HepG2 (cell line): ENCODE results near the gene WNK1. TPM values are rescaled to one million over a fixed set of nuclear protein-coding genes. Genes with fewer than 3 reads are reported as not detected.

Experiments used
- ADNP ChIP-seq: sonication (generic); formaldehyde crosslinking; IDR thresholded peaks from 2 replicates; pipeline ENCODE4 v1.4.0; 2020; ENCODE audit warnings: missing genetic modification reagents
- CEBPG ChIP-seq: IDR thresholded peaks from 2 replicates; pipeline ENCODE4 v1.6.1; 2016
- EED ChIP-seq: sonication (generic); formaldehyde crosslinking; IDR thresholded peaks from 2 replicates; pipeline ENCODE4 v1.5.0; 2020; ENCODE audit warnings: mild to moderate bottlenecking, missing genetic modification reagents
- GABPB1 ChIP-seq: IDR thresholded peaks from 2 replicates; pipeline ENCODE4 v1.6.1; 2016; ENCODE audit warnings: mild to moderate bottlenecking, missing genetic modification reagents, moderate library complexity, missing compliant biosample characterization
- HOXA7 ChIP-seq: sonication (generic); formaldehyde crosslinking; IDR thresholded peaks from 2 replicates; pipeline ENCODE4 v1.8.1; 2022; ENCODE audit warnings: mild to moderate bottlenecking, missing genetic modification reagents, moderate library complexity
- HOXD1 ChIP-seq: sonication (generic); formaldehyde crosslinking; IDR thresholded peaks from 2 replicates; pipeline ENCODE4 v1.5.0; 2020; ENCODE audit warnings: missing genetic modification reagents
- LCORL ChIP-seq, 2 experiments: fragments of 450-650 bp in 1 of 2; sonication (generic) in 1 of 2; formaldehyde crosslinking in 1 of 2; IDR thresholded peaks; 2 replicates each; pipeline versions ENCODE4 v1.5.0 to v1.6.1; 2017 to 2020; ENCODE audit warnings: antibody characterized with exemption in 1 of 2, missing genetic modification reagents in 1 of 2
- NCOR1 ChIP-seq: fragments of 200-600 bp; sonication (generic); IDR thresholded peaks from 2 replicates; pipeline ENCODE4 v1.7.0; 2017; ENCODE audit warnings: antibody characterized with exemption, low read length, borderline replicate concordance
- NR3C1 ChIP-seq: sonication (generic); formaldehyde crosslinking; IDR thresholded peaks from 2 replicates; pipeline ENCODE4 v1.4.0; 2020; ENCODE audit warnings: missing genetic modification reagents
- PAX8 ChIP-seq: sonication (generic); formaldehyde crosslinking; IDR thresholded peaks from 2 replicates; pipeline ENCODE4 v1.8.0; 2022; ENCODE audit warnings: mild to moderate bottlenecking, missing genetic modification reagents, borderline replicate concordance
- PPARG ChIP-seq: conservative IDR thresholded peaks from 2 replicates; pipeline ENCODE4 v1.6.1; 2016; ENCODE audit warnings: missing biosample characterization, missing genetic modification reagents
- TGIF2 ChIP-seq: IDR thresholded peaks from 2 replicates; pipeline ENCODE4 v1.6.1; 2016; ENCODE audit warnings: control low read depth, missing compliant biosample characterization
- ZFYVE20 ChIP-seq: sonication (generic); formaldehyde crosslinking; IDR thresholded peaks from 2 replicates; pipeline ENCODE4 v1.8.0; 2023; ENCODE audit warnings: low read depth, mild to moderate bottlenecking, moderate library complexity, missing genetic modification reagents, borderline replicate concordance
- ZNF546 ChIP-seq: sonication (generic); formaldehyde crosslinking; conservative IDR thresholded peaks from 2 replicates; pipeline ENCODE4 v1.8.1; 2023; ENCODE audit warnings: mild to moderate bottlenecking, missing genetic modification reagents
- ZNF558 ChIP-seq: sonication (generic); formaldehyde crosslinking; IDR thresholded peaks from 2 replicates; pipeline ENCODE4 v1.9.0; 2022; ENCODE audit warnings: mild to moderate bottlenecking, missing genetic modification reagents, borderline replicate concordance
- ZNF83 ChIP-seq: sonication (generic); formaldehyde crosslinking; IDR thresholded peaks from 2 replicates; pipeline ENCODE4 v1.4.0; 2020; ENCODE audit warnings: missing genetic modification reagents, mild to moderate bottlenecking, borderline replicate concordance
- polyA plus RNA-seq, 8 experiments: library from polyadenylated mRNA; depleted of rRNA in 3 of 8; stranded (reverse) in 7 of 8; unstranded in 1 of 8; fragments of >200 nt; fragmentation: Illumina TruSeq in 4 of 8; extraction: Trizol in 4 of 8; gene quantifications; 2 replicates each; pipeline versions ENCODE4 v1.2.1 to v1.2.3, GENCODE V29; 2011 to 2016; ENCODE audit warnings: low read depth in 4 of 8, missing spikeins in 1 of 8, mixed read lengths in 1 of 8; ENCODE audit not compliant: insufficient read depth in 1 of 8
- total RNA-seq, 5 experiments: library from RNA; depleted of rRNA; stranded (reverse); fragments of >200 nt; fragmentation: Illumina TruSeq; extraction: Trizol; gene quantifications; 2 replicates each; pipeline ENCODE4 v1.2.3, GENCODE V29; 2016; ENCODE audit warnings: low read depth in 1 of 5
- TF ChIP-seq, protein P1 (sequence below): sonication (generic); formaldehyde crosslinking; IDR thresholded peaks from 2 replicates; pipeline ENCODE4 v1.4.0; 2020; ENCODE audit warnings: mild to moderate bottlenecking, missing genetic modification reagents, borderline replicate concordance
- TF ChIP-seq, protein P2 (sequence below): sonication (generic); formaldehyde crosslinking; IDR thresholded peaks from 2 replicates; pipeline ENCODE4 v1.4.0; 2020; ENCODE audit warnings: missing genetic modification reagents, borderline replicate concordance
- TF ChIP-seq, protein P3 (sequence below): sonication (generic); formaldehyde crosslinking; IDR thresholded peaks from 2 replicates; pipeline ENCODE4 v1.4.0; 2020; ENCODE audit warnings: mild to moderate bottlenecking, low read depth, missing genetic modification reagents
- TF ChIP-seq, protein P4 (sequence below): sonication (generic); formaldehyde crosslinking; IDR thresholded peaks from 2 replicates; pipeline ENCODE4 v1.8.1; 2023; ENCODE audit warnings: mild to moderate bottlenecking, missing genetic modification reagents, borderline replicate concordance

WNK1 gene
- total and polyA plus RNA-seq, 2 of the 13 experiments (the other 11 are each of a cell fraction or from before 2014, with no cell fraction given), result 31.1 to 54.8 TPM

DNA sequence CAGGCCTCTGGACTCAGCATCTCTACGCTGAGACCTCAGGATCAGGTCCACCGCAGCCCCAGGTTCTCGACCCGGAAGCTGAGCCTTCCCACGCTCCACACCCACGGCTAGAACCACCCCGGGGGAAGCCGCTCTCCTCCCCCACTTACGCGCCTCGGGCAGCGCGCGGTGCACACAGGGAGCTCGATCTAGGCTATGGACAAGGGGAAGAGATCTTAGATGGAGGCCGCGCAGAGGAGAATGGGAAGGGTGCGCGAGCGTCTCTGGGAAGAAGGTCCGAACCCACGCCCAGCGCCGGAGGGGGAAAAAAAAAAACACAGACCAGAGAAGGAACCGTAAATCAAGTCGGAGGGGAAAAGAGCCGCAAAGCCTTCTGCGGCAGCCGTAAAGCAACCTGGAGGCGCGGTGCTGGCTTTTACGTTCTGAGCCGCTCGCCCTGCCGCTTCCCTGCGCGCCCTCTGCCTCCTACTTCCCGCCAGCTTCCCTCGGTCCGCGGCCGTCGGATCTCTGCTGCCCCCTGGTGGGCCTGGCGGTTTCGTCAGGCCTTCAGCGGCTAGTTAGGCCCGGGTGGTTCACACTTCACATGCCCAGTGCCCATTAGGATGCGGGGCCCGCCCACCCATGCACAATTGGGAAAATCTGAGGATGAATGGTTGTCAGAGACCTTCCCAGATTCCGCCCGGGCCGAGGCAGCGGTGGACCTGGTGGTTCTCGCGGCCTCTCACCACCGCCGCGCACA, 197.2 kb downstream of the WNK1 start, which contains the start of gene RAD52 (continued):
- TF ChIP-seq, protein P1, sequence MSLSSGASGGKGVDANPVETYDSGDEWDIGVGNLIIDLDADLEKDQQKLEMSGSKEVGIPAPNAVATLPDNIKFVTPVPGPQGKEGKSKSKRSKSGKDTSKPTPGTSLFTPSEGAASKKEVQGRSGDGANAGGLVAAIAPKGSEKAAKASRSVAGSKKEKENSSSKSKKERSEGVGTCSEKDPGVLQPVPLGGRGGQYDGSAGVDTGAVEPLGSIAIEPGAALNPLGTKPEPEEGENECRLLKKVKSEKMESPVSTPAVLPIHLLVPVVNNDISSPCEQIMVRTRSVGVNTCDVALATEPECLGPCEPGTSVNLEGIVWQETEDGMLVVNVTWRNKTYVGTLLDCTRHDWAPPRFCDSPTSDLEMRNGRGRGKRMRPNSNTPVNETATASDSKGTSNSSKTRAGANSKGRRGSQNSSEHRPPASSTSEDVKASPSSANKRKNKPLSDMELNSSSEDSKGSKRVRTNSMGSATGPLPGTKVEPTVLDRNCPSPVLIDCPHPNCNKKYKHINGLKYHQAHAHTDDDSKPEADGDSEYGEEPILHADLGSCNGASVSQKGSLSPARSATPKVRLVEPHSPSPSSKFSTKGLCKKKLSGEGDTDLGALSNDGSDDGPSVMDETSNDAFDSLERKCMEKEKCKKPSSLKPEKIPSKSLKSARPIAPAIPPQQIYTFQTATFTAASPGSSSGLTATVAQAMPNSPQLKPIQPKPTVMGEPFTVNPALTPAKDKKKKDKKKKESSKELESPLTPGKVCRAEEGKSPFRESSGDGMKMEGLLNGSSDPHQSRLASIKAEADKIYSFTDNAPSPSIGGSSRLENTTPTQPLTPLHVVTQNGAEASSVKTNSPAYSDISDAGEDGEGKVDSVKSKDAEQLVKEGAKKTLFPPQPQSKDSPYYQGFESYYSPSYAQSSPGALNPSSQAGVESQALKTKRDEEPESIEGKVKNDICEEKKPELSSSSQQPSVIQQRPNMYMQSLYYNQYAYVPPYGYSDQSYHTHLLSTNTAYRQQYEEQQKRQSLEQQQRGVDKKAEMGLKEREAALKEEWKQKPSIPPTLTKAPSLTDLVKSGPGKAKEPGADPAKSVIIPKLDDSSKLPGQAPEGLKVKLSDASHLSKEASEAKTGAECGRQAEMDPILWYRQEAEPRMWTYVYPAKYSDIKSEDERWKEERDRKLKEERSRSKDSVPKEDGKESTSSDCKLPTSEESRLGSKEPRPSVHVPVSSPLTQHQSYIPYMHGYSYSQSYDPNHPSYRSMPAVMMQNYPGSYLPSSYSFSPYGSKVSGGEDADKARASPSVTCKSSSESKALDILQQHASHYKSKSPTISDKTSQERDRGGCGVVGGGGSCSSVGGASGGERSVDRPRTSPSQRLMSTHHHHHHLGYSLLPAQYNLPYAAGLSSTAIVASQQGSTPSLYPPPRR (CRISPR knock-in tag), result peak; percentile 54; the same call in 1 of the 2 replicates
- peak; percentile 87 for TF ChIP-seq GABPB1
- no peak for TF ChIP-seq LCORL (IDR thresholded peaks at IDR 0.05)
- TF ChIP-seq LCORL (CRISPR knock-in tag; IDR thresholded peaks at IDR 0.05), result peak; percentile 77; the same call in 1 of the 2 replicates
- 0 out of 2 replicates have a peak, but pooled peaks have one; percentile 33 for TF ChIP-seq PPARG (CRISPR knock-in tag)
- TF ChIP-seq EED, result no peak
- no peak; the same call in 1 of the 2 replicates for TF ChIP-seq ZNF558
- TF ChIP-seq NR3C1 (CRISPR knock-in tag), result no peak
- peak; percentile 36; the same call in 1 of the 2 replicates for TF ChIP-seq CEBPG (CRISPR knock-in tag)
- TF ChIP-seq ZNF83 (CRISPR knock-in tag), result 0 out of 2 replicates have a peak, but pooled peaks have one; percentile 34
- TF ChIP-seq, protein P2, sequence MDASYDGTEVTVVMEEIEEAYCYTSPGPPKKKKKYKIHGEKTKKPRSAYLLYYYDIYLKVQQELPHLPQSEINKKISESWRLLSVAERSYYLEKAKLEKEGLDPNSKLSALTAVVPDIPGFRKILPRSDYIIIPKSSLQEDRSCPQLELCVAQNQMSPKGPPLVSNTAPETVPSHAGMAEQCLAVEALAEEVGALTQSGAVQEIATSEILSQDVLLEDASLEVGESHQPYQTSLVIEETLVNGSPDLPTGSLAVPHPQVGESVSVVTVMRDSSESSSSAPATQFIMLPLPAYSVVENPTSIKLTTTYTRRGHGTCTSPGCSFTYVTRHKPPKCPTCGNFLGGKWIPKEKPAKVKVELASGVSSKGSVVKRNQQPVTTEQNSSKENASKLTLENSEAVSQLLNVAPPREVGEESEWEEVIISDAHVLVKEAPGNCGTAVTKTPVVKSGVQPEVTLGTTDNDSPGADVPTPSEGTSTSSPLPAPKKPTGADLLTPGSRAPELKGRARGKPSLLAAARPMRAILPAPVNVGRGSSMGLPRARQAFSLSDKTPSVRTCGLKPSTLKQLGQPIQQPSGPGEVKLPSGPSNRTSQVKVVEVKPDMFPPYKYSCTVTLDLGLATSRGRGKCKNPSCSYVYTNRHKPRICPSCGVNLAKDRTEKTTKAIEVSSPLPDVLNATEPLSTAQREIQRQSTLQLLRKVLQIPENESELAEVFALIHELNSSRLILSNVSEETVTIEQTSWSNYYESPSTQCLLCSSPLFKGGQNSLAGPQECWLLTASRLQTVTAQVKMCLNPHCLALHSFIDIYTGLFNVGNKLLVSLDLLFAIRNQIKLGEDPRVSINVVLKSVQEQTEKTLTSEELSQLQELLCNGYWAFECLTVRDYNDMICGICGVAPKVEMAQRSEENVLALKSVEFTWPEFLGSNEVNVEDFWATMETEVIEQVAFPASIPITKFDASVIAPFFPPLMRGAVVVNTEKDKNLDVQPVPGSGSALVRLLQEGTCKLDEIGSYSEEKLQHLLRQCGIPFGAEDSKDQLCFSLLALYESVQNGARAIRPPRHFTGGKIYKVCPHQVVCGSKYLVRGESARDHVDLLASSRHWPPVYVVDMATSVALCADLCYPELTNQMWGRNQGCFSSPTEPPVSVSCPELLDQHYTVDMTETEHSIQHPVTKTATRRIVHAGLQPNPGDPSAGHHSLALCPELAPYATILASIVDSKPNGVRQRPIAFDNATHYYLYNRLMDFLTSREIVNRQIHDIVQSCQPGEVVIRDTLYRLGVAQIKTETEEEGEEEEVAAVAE (CRISPR knock-in tag), result no peak; the same call in 1 of the 2 replicates
- TF ChIP-seq HOXA7 (CRISPR knock-in tag), result no peak
- no peak for TF ChIP-seq ZFYVE20 (CRISPR knock-in tag)
- no peak for TF ChIP-seq NCOR1
- TF ChIP-seq, protein P3, sequence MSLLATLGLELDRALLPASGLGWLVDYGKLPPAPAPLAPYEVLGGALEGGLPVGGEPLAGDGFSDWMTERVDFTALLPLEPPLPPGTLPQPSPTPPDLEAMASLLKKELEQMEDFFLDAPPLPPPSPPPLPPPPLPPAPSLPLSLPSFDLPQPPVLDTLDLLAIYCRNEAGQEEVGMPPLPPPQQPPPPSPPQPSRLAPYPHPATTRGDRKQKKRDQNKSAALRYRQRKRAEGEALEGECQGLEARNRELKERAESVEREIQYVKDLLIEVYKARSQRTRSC, result no peak
- no peak for TF ChIP-seq HOXD1
- no peak for TF ChIP-seq ADNP
- TF ChIP-seq, protein P4, sequence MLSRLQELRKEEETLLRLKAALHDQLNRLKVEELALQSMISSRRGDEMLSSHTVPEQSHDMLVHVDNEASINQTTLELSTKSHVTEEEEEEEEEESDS (CRISPR knock-in tag), result no peak
- no peak for TF ChIP-seq TGIF2 (CRISPR knock-in tag)
- no peak for TF ChIP-seq PAX8 (CRISPR knock-in tag)
- no peak for TF ChIP-seq ZNF546 (CRISPR knock-in tag)
